Measurements from ENCODE around the gene SMC5. TPM values are rescaled to one million over a fixed set of nuclear protein-coding genes. Genes with fewer than 3 reads are reported as not detected.

The SMC5 gene
- total RNA-seq, 1 donor from 2014 or later: 23.5 TPM

Other genes starting within 250 kb of the SMC5 start
- 32.9 and 39.1 TPM in 2 replicates for gene MAMDC2, start 215.1 kb upstream of the SMC5 start, total RNA-seq
- gene KLF9, start 155.7 kb downstream of the SMC5 start, total RNA-seq: 20.7 and 30.9 TPM in 2 replicates